Stimulated activated CD8-positive, alpha-beta memory T cell treated with anti-CD3 and anti-CD28 coated beads, Interleukin-15, amount 100 ng/mL, for 48 hours (primary cell): Measurements from ENCODE around the gene OOSP4B.
"Not testable (repeated sequence)": the region's sequence is repeated elsewhere in the genome, so short reads cannot be mapped to it uniquely, and the experiment has no call there.

Experiments used
- DNase-seq, 2 donors: peaks; one replicate each; pipeline ENCODE4 v3.0.0-alpha.2; 2020; ENCODE audit warnings: low read depth in 2 of 2

Gene OOSP4B

GRCh38 chr11:60059521-60060240 lies 42.7 kb downstream of the OOSP4B start:
- DNase-seq = no peak

DNA sequence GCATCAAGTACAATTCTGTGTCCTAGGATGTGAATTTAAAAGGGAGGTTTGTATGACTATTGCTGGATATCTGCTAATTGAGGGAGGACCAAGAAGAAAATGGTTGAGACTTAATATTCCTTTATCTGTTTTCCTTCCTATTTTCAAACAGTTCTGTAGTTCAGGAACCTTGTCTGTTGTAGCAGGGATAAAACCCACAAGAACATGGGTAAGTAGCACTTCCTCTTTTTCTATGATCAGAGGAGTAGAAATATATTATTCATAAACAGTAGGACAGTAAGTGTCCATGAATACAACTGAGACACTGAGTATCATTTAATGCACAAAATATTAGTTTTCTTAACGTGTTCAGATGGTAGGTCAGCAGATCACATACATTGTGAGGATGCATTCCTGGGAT lies 47.1 kb downstream of the OOSP4B start:
- DNase-seq = no peak

DNA sequence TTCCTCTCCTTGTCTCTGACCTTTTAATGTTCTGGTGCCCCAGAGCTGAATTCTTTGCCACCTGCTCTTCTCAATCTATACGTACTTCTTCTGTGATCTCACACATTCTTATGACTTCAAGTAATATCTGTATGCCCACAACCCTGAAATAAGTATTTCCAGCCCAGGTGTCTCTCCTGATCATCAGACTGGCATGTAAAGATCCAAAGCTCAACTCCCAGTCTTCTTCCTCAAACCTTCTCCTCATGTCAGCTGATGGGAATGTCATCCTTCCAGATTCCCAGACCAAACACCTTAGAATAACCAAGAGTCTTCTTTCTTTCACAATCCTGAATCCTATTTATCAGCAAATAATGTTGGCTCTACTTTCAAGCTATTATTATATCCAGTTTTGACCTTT lies 48.8 kb downstream of the OOSP4B start:
- no peak for DNase-seq

- no peak for DNase-seq
These were observed 52.5 kb downstream of the OOSP4B start for GRCh38 chr11:60069450-60069849.

GRCh38 chr11:60071644-60072043 lies 54.7 kb downstream of the OOSP4B start:
- not testable (repeated sequence) for DNase-seq

GRCh38 chr11:60077216-60077817 lies 60.3 kb downstream of the OOSP4B start:
- DNase-seq = no peak

GRCh38 chr11:60077981-60078380 lies 61.0 kb downstream of the OOSP4B start:
- no peak for DNase-seq

DNA sequence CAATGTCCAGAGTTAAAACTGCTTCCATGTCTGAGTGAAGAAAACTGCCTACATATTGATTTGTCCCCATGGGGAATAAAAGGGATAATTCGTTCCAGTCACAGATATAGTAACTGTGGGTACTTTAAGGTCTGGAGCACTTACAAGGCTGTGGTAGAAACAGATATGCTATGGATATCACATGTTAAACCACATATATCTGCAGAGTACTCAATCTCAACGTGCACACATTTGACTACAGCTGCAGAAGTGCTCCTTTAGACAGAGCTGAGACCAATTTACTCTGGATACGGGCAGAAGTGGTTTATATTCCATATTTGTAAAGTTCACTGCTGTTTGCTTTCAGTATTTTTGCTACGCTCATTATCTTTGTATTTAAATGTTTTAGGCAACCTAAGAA lies 61.8 kb downstream of the OOSP4B start:
- DNase-seq = no peak

GRCh38 chr11:60080535-60080934 lies 63.6 kb downstream of the OOSP4B start:
- DNase-seq = no peak
